GM13977 (cell line): ENCODE data around the gene TFCP2.

Experiments
- DNase-seq: peaks from one replicate; pipeline ENCODE4 v3.0.0; 2012; ENCODE audit warnings: low spot score
- CTCF ChIP-seq: IDR thresholded peaks from 2 replicates; pipeline ENCODE4 v1.5.1; 2012; ENCODE audit warnings: mild to moderate bottlenecking, control low read depth; ENCODE audit not compliant: insufficient read depth; ENCODE audit errors: extremely low read depth, missing control alignments
- in situ Hi-C: fragments of 300-500 bp; cut with MboI; formaldehyde crosslinking; loops from one replicate; pipeline ENCODE4 v1.12.0; 2022; ENCODE audit warnings: low sequenced_read_pairs, low pct_unique_long_range_greater_than_20kb, mixed read lengths, inconsistent platforms; ENCODE audit not compliant: unreplicated experiment

TFCP2 gene

GRCh38 chr12:51205350-51205749, 32.4 kb upstream of the TFCP2 start:
- no peak for DNase-seq
- in situ Hi-C loops: no loop called here
- TF ChIP-seq CTCF: no peak

GRCh38 chr12:51202718-51203117, 29.8 kb upstream of the TFCP2 start:
- DNase-seq: no peak
- no peak for TF ChIP-seq CTCF
- in situ Hi-C loops: no loop called here

GRCh38 chr12:51200806-51201205, 27.9 kb upstream of the TFCP2 start:
- DNase-seq: no peak
- no peak for TF ChIP-seq CTCF
- in situ Hi-C loops: no loop called here

- DNase-seq: no peak
- in situ Hi-C loops: no loop called here
- TF ChIP-seq CTCF: no peak
Observed at GRCh38 chr12:51200156-51200555, 27.2 kb upstream of the TFCP2 start.

GRCh38 chr12:51199366-51199945, 26.5 kb upstream of the TFCP2 start:
- DNase-seq: no peak
- TF ChIP-seq CTCF: no peak
- in situ Hi-C loops: no loop called here

- no peak for DNase-seq
- in situ Hi-C loops: no loop called here
- TF ChIP-seq CTCF: no peak
Observed at GRCh38 chr12:51198568-51199365, 25.8 kb upstream of the TFCP2 start.
